Glutamatergic neuron (in vitro differentiated cells): ENCODE measurements around the gene SPSB4. TPM values are rescaled to one million over a fixed set of nuclear protein-coding genes. Genes with fewer than 3 reads are reported as not detected.
A peak's percentile ranks its signal among the peaks of the same experiment; 100 is the strongest.

Source experiments
- DNase-seq: peaks from one replicate; pipeline ENCODE4 v3.0.0; 2022
- H3K27ac Mint-ChIP-seq: one replicate; pipeline ENCODE4 v1.8.0; 2020; ENCODE audit warnings: mild to moderate bottlenecking, mixed read lengths, inconsistent platforms; ENCODE audit not compliant: unreplicated experiment
- H3K27me3 Mint-ChIP-seq: one replicate; pipeline ENCODE4 v1.8.0; 2020; ENCODE audit warnings: mild to moderate bottlenecking, moderate library complexity, mixed read lengths, inconsistent platforms; ENCODE audit not compliant: unreplicated experiment
- H3K36me3 Mint-ChIP-seq: one replicate; pipeline ENCODE4 v1.8.0; 2020; ENCODE audit warnings: mild to moderate bottlenecking, mixed read lengths, inconsistent platforms; ENCODE audit not compliant: unreplicated experiment
- H3K4me1 Mint-ChIP-seq: one replicate; pipeline ENCODE4 v1.8.0; 2020; ENCODE audit warnings: mild to moderate bottlenecking, low read depth, mixed read lengths, inconsistent platforms; ENCODE audit not compliant: unreplicated experiment
- H3K4me3 Mint-ChIP-seq: one replicate; pipeline ENCODE4 v1.8.0; 2020; ENCODE audit warnings: mild to moderate bottlenecking, mixed read lengths, inconsistent platforms; ENCODE audit not compliant: unreplicated experiment
- H3K9me3 Mint-ChIP-seq: one replicate; pipeline ENCODE4 v1.8.0; 2020; ENCODE audit warnings: mild to moderate bottlenecking, moderate library complexity, mixed read lengths, inconsistent platforms; ENCODE audit not compliant: unreplicated experiment
- CTCF ChIP-seq: fragments of 200-600 bp; sonication (generic); IDR thresholded peaks from one replicate; pipeline ENCODE4 v1.5.0; 2021; ENCODE audit not compliant: partially characterized antibody, unreplicated experiment
- total RNA-seq: library from RNA; stranded (reverse); fragmentation: NEBNext Ultra II Directional; extraction: Animal tissue kit (Norgen Biotek cat#: 25700); gene quantifications from one replicate; pipeline ENCODE4 v1.2.1, GENCODE V29; 2021; ENCODE audit not compliant: unreplicated experiment

The SPSB4 gene
- total RNA-seq, 1 donor from 2014 or later = 98.4 TPM

DNA sequence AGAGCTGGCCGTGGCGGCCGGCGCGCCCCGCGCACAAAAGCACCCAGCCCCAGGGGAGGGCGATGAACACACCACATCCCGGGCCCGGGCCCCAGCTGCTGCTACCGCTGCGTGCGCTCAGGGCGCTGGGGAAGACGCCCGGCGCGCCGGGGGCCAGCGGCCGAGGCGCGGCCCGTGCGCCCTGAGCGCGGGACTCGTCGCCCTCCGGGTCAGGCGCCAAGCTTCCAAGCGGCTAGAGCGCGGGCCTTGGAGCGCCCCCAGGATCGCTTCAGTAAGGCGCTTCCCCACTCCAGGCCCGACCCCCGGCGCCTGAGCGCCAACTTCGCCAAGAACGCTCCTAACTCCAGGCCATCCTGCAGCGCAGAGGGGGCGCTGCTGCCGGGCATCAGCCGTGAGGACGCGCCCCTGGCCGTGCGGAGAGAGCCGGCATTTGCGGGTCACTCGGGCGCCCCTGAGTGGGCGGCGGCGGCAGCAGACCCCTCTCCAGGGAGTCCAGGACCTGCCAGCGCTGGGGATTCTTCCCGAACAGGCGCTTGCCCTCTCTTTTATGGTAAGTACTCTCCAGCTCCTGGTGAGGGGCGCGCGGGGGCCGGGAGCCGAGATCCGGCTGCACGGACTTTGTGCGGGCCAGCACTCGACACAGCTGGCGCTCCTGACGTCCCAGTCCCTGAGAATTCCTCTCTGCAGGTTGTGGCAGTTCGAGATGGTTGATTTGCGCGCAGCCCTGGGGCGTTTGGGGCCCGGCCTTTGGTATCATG, 475 bp downstream of the SPSB4 start:
- H3K4me1 Mint-ChIP-seq = peaks cover 64% of the 10 kb centered on the region
- H3K27ac Mint-ChIP-seq = peak overlapping the region; percentile 98
- peaks cover 23% of the 10 kb centered on the region for H3K9me3 Mint-ChIP-seq
- peaks cover 5% of the 10 kb centered on the region for H3K36me3 Mint-ChIP-seq
- peak; percentile 79 for DNase-seq
- H3K27me3 Mint-ChIP-seq = peaks cover 38% of the 10 kb centered on the region
- peak overlapping the region; percentile 98 for H3K4me3 Mint-ChIP-seq
- no peak for TF ChIP-seq CTCF

DNA sequence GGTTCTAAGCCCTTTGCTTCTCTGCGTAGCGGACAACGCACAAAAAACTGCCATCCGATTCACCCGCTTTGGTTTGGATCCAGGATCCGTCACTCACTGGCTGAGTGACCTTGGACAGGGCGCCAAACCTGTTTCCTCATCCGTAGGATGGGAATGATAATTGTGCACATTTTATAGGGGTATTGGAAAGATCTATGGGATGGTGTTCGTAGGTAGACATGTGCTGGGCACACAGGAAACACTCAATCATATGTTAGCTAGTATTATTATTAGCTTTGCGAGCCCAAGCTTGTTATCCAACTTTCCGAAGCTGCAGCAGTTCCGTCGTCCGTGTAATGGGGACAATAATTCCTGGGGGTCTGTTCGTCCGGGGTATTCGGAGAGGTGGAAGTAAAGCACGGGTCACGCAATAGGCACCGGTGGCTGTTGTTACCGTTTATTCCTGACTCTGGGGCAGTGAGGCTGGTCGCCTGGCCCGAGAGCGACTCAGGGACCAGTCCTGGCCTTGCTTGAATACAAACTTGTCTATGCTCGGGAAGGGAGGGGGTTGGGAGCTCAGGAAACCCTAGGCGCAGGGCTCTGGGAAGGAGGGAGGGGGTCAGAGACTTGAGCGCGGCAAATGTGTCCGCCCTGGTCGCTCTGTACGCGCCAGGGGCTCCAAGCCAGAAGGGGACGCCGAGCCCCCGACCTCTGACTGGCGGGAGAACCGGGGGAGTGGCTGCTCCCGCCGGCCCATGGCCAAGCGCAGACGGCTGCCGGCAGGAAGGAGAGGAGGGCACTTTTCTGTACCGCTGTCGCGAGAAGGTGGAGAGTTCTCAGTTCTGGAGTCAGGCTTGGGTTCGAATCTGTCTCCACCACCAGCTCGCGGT, 1.3 kb downstream of the SPSB4 start:
- Mint-ChIP-seq H3K36me3 (peaks cover 5% of the 10 kb centered on the region), H3K4me3 (peak overlapping the region; percentile 98), H3K27ac (peak overlapping the region; percentile 98), H3K9me3 (peaks cover 27% of the 10 kb centered on the region), H3K4me1 (peaks cover 68% of the 10 kb centered on the region), H3K27me3 (peaks cover 44% of the 10 kb centered on the region)
- DNase-seq = peak; percentile 73
- TF ChIP-seq CTCF = no peak

DNA sequence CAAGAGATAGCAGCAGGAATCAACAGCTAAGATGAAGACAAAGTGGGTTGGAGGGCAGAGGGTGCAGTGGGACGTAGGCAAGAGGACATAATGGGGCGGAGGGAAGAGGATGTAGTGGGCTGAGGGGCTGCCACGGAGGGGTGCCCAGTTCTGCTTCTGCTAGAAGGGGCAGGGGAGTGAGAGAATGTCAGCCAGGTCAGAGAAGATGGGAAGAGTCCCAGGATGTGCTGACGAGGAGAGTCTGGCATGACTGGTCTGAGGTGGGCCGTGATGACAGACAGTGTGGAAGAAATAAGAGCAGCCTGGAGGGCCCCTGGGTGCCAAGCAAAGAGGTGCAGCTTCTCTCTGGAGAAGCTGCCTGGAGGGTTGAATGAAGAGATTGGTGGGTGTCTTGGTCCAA, 4.0 kb downstream of the SPSB4 start:
- Mint-ChIP-seq H3K36me3 (peaks cover 5% of the 10 kb centered on the region), H3K27me3 (peaks cover 33% of the 10 kb centered on the region), H3K4me1 (peaks cover 57% of the 10 kb centered on the region), H3K27ac (peak overlapping the region; percentile 98), H3K4me3 (peak overlapping the region; percentile 81), H3K9me3 (peaks cover 26% of the 10 kb centered on the region)
- DNase-seq = no peak
- TF ChIP-seq CTCF = no peak

DNA sequence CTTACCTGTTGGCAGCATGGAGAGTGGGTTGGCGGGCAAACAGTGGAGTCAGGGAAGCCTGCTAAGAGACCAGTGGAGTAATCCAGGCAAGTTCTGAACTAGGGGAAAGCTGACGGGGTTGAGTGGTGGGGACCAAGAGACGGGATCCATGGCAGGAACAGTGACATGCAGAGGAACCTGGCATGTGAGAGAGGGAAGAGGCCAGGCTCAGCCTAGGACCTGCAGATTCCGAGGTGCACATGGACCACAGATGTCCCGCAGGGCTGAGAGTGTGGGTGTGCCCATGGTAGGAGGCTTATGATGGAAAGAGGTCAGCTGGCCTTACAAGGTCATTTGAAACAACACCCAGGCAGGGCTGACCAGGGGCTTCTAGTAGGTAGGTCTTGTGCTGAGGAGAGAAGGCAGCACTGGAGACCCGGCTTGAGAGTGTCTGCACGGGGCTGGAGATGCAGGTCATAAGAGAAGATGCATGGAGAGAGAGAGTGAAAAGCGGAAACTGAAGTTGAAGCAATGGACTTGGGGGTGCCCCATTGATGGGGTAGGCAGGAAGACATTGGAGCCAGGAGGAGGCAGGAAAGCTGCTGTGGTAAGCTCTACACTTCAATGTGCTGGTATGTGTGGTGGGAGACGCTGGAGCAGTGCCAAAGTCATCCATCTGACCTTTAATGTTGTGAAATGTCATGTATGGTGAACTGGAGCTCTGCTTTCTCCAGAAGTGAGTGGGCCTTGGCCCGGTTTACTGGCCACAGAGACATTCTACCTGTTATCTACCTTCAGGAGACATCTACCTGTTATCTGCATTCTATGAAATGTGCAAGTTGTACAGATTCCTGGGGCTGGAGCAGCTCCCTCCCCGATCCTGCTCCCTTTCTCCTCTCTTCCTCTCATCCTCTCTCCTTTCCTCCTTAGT, 4.6 kb downstream of the SPSB4 start:
- H3K9me3 Mint-ChIP-seq = peaks cover 20% of the 10 kb centered on the region
- TF ChIP-seq CTCF = no peak
- H3K27me3 Mint-ChIP-seq = peaks cover 33% of the 10 kb centered on the region
- DNase-seq = no peak
- H3K36me3 Mint-ChIP-seq = peaks cover 5% of the 10 kb centered on the region
- H3K27ac Mint-ChIP-seq = peak overlapping the region; percentile 98
- H3K4me1 Mint-ChIP-seq = peaks cover 54% of the 10 kb centered on the region
- peak overlapping the region; percentile 81 for H3K4me3 Mint-ChIP-seq
